HG03460 (cell line): ENCODE data around the gene WIPF2.

Experiments used
- ATAC-seq: cut with Tn5 transposase; IDR thresholded peaks from one replicate; pipeline ENCODE4 v1.9.1; 2021; ENCODE audit not compliant: unreplicated experiment

Gene WIPF2

GRCh38 chr17:40312893-40313667 lies 94.0 kb downstream of the WIPF2 start:
- ATAC-seq, result no peak

- no peak for ATAC-seq
Observed at GRCh38 chr17:40313668-40314583, 94.8 kb downstream of the WIPF2 start.

GRCh38 chr17:40314584-40314956 lies 95.5 kb downstream of the WIPF2 start:
- no peak for ATAC-seq

GRCh38 chr17:40315206-40315605 lies 96.1 kb downstream of the WIPF2 start:
- ATAC-seq, result no peak

GRCh38 chr17:40315678-40316570 lies 96.8 kb downstream of the WIPF2 start:
- ATAC-seq, result no peak

GRCh38 chr17:40316571-40317344 lies 97.7 kb downstream of the WIPF2 start:
- no peak for ATAC-seq

- no peak for ATAC-seq
Observed at GRCh38 chr17:40317345-40317873, 98.3 kb downstream of the WIPF2 start.

GRCh38 chr17:40317880-40318829 lies 99.1 kb downstream of the WIPF2 start:
- peak; percentile 54 for ATAC-seq

- no peak for ATAC-seq
Observed at GRCh38 chr17:40318830-40319391, 99.8 kb downstream of the WIPF2 start.

GRCh38 chr17:40319651-40320540 lies 100.8 kb downstream of the WIPF2 start:
- no peak for ATAC-seq

GRCh38 chr17:40320756-40321523 lies 101.8 kb downstream of the WIPF2 start:
- ATAC-seq, result no peak

GRCh38 chr17:40321524-40321929 lies 102.4 kb downstream of the WIPF2 start:
- no peak for ATAC-seq

- no peak for ATAC-seq
Observed at GRCh38 chr17:40321961-40322357, 102.9 kb downstream of the WIPF2 start.

GRCh38 chr17:40322358-40323315 lies 103.5 kb downstream of the WIPF2 start:
- peak; percentile 32 for ATAC-seq
